ENCODE results near the gene ETV7.
"Not testable (repeated sequence)": the region's sequence is repeated elsewhere in the genome, so short reads cannot be mapped to it uniquely, and the experiment has no call there.

DNA sequence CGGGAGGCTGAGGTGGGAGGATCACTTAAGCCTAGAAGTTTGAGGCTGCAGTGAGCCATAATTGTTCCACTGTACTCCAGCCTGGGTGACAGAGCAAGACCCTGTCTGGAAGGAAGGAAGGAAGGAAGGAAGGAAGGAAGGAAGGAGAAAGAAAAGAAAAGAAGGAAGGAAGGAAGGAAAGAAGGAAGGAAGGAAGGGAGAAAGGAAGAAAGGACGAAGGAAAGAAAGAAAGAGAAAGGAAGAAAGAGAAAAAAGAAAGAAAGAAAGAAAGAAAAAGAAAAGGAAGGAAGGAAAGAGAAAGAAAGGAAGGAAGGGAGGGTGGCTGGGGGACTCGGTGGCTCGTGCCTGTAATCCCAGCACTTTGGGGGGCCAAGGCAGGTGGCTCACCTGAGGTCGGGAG, 22.2 kb upstream of the ETV7 start:
- TF ChIP-seq, protein P1, sequence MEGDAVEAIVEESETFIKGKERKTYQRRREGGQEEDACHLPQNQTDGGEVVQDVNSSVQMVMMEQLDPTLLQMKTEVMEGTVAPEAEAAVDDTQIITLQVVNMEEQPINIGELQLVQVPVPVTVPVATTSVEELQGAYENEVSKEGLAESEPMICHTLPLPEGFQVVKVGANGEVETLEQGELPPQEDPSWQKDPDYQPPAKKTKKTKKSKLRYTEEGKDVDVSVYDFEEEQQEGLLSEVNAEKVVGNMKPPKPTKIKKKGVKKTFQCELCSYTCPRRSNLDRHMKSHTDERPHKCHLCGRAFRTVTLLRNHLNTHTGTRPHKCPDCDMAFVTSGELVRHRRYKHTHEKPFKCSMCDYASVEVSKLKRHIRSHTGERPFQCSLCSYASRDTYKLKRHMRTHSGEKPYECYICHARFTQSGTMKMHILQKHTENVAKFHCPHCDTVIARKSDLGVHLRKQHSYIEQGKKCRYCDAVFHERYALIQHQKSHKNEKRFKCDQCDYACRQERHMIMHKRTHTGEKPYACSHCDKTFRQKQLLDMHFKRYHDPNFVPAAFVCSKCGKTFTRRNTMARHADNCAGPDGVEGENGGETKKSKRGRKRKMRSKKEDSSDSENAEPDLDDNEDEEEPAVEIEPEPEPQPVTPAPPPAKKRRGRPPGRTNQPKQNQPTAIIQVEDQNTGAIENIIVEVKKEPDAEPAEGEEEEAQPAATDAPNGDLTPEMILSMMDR (IDR thresholded peaks at IDR 0.05; ENCODE audit: borderline replicate concordance, extremely low read depth, low read length, poor library complexity, severe bottlenecking), result not testable (repeated sequence)
- TF ChIP-seq EZH2 (IDR thresholded peaks at IDR 0.05; ENCODE audit: borderline replicate concordance, low read depth, low read length, severe bottlenecking), result not testable (repeated sequence)

All from DND-41 (cell line).